Measurements from ENCODE around the gene NR6A1.

- TF ChIP-seq ATF1 (CRISPR knock-in tag; IDR thresholded peaks at IDR 0.05) (no peak), E2F4 (CRISPR knock-in tag; IDR thresholded peaks at IDR 0.05; ENCODE audit: borderline replicate concordance, low read depth) (no peak), SOX15 (CRISPR knock-in tag; IDR thresholded peaks at IDR 0.05) (no peak), E2F1 (CRISPR knock-in tag; IDR thresholded peaks at IDR 0.05) (no peak), CREB1 (CRISPR knock-in tag; IDR thresholded peaks at IDR 0.05) (no peak), ERG (CRISPR knock-in tag; IDR thresholded peaks at IDR 0.05) (no peak), CTCF (IDR thresholded peaks at IDR 0.05) (no peak), E2F5 (CRISPR knock-in tag; IDR thresholded peaks at IDR 0.05) (no peak), HMGXB4 (CRISPR knock-in tag; IDR thresholded peaks at IDR 0.05) (0 out of 2 replicates have a peak, but pooled peaks have one; percentile 11), USF2 (CRISPR knock-in tag; IDR thresholded peaks at IDR 0.05) (no peak), ETV6 (CRISPR knock-in tag; IDR thresholded peaks at IDR 0.05) (no peak), NR1H2 (CRISPR knock-in tag; IDR thresholded peaks at IDR 0.05) (no peak), ZSCAN18 (CRISPR knock-in tag; IDR thresholded peaks at IDR 0.05) (no peak)
Observed at GRCh38 chr9:124477648-124478285, 293.3 kb downstream of the NR6A1 start.

All from WTC11 (cell line).